AG08396 (cell line): ENCODE data around the gene MBTD1.
"Not testable (repeated sequence)": the region's sequence is repeated elsewhere in the genome, so short reads cannot be mapped to it uniquely, and the experiment has no call there.

Experiments used
- DNase-seq: peaks from one replicate; pipeline ENCODE4 v3.0.0; 2012; ENCODE audit warnings: low spot score, mixed read lengths

MBTD1 gene

GRCh38 chr17:51259564-51260236 lies at the start of gene MBTD1:
Gene MBTD1 (minus strand): TSS chr17:51260049. CDS start chr17:51225161, 34,888 bp downstream.
- peak; percentile 96 for DNase-seq

GRCh38 chr17:51305182-51305581 lies 45.3 kb upstream of the MBTD1 start:
- DNase-seq: no peak

GRCh38 chr17:51299859-51300258 lies 40.0 kb upstream of the MBTD1 start:
- no peak for DNase-seq

GRCh38 chr17:51298508-51299371 lies 38.9 kb upstream of the MBTD1 start:
- DNase-seq: peak; percentile 43

- DNase-seq: not testable (repeated sequence)
Observed at GRCh38 chr17:51294338-51294737, 34.5 kb upstream of the MBTD1 start.

- peak; percentile 39 for DNase-seq
Observed at GRCh38 chr17:51289696-51290111, 29.9 kb upstream of the MBTD1 start.

GRCh38 chr17:51287412-51287811 lies 27.6 kb upstream of the MBTD1 start:
- no peak for DNase-seq

- no peak for DNase-seq
Observed at GRCh38 chr17:51279183-51279582, 19.3 kb upstream of the MBTD1 start.

- peak; percentile 44 for DNase-seq
Observed at GRCh38 chr17:51275381-51275780, 15.5 kb upstream of the MBTD1 start.

GRCh38 chr17:51272812-51273211 lies 13.0 kb upstream of the MBTD1 start:
- no peak for DNase-seq

- no peak for DNase-seq
Observed at GRCh38 chr17:51270636-51271035, 10.8 kb upstream of the MBTD1 start.

GRCh38 chr17:51269991-51270390 lies 10.1 kb upstream of the MBTD1 start:
- no peak for DNase-seq

- DNase-seq: not testable (repeated sequence)
Observed at GRCh38 chr17:51264466-51264865, 4.6 kb upstream of the MBTD1 start.

GRCh38 chr17:51263006-51263405 lies 3.2 kb upstream of the MBTD1 start:
- no peak for DNase-seq

- DNase-seq: peak; percentile 71
Observed at GRCh38 chr17:51261024-51261963, 1.4 kb upstream of the MBTD1 start.

GRCh38 chr17:51260237-51261023 lies 581 bp upstream of the MBTD1 start, which contains the start of gene UTP18:
Gene UTP18 (plus strand): TSS chr17:51260546. CDS start chr17:51260585, 39 bp downstream.
- DNase-seq: peak; percentile 99

- peak; percentile 20 for DNase-seq
Observed at GRCh38 chr17:51258756-51259563, 889 bp downstream of the MBTD1 start.

GRCh38 chr17:51257150-51258081 lies 2.4 kb downstream of the MBTD1 start:
- DNase-seq: peak; percentile 15

GRCh38 chr17:51256101-51256500 lies 3.7 kb downstream of the MBTD1 start:
- no peak for DNase-seq
